HG03066 (cell line): Measurements from ENCODE around the gene PRR7.

ENCODE experiments used
- ATAC-seq: cut with Tn5 transposase; IDR thresholded peaks from one replicate; pipeline ENCODE4 v1.9.1; 2021; ENCODE audit warnings: low read depth; ENCODE audit not compliant: unreplicated experiment

The PRR7 gene

DNA sequence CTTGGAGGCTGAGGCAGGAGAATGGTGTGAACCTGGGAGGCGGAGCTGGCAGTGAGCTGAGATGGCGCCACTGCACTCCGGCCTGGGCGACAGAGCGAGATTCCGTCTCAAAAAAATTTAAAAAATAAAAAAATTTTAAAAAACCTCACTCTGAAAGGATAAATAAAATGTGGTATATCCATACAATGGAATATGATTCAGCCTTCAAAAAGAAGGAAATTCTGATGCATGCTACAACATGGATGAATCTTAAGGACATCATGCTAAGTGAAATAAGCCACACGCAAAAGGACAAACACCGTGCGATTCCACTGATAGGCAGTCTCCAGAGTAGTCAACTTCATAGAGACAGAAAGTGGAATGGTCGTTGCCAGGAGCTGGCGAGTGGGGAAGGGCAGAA lies 18.4 kb downstream of the PRR7 start:
- no peak for ATAC-seq

DNA sequence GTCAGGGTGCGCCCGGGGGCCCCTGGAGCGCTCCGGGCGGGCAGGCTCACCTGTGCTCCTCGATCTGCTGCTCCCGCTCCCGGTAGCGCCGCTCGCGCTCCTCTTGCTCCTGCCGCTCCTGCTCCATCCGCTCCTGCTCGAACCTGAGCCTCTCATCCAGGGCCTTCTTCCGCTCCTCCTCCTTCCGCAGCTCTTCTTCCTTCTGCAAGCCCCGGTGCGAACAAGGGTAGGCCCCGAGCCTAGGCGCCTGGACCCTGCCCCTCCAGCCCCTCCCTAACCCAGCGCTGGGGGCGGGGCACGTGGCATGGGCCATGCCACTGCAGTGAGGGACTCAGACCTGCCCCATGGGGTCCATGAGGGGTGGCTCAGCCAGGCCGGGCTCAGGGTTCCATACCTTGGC lies 20.2 kb downstream of the PRR7 start:
- ATAC-seq: no peak

DNA sequence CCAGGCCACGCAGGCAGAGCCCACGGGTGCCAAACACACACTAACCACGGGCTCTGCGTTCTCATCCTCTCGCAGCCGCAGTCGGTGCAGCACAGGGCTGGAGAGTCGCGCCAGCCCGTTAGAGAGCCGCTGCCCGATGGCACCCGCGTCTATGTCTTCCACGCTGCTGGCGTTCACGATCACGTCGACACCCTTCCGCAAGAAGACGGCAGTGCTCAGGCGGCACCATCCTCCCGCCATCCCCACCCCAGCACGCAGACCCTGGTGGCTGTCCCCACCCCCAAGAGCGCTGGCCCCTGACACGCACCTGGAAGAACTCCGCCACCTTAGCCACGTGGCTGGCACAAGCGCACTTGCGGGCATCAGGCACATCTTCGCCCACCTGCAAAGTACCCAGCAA lies 20.8 kb downstream of the PRR7 start:
- no peak for ATAC-seq

DNA sequence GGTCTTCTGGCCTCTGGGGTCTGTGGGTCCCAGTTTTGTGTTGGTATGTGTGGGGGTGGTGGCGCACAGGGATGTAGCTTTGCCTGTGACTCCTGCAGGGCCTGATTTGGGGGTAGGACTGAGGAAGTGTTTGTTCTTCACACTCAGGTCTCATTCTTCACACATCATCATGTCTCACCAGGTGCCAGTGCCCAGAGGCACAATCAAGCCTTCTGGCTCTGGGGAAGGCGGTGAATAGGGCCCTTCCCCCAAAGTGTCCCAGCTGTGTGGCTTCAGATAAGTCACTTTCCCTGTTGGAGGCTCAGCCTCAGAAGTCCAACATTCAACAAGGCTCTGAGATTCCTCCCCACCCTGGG lies 21.7 kb downstream of the PRR7 start:
- no peak for ATAC-seq

DNA sequence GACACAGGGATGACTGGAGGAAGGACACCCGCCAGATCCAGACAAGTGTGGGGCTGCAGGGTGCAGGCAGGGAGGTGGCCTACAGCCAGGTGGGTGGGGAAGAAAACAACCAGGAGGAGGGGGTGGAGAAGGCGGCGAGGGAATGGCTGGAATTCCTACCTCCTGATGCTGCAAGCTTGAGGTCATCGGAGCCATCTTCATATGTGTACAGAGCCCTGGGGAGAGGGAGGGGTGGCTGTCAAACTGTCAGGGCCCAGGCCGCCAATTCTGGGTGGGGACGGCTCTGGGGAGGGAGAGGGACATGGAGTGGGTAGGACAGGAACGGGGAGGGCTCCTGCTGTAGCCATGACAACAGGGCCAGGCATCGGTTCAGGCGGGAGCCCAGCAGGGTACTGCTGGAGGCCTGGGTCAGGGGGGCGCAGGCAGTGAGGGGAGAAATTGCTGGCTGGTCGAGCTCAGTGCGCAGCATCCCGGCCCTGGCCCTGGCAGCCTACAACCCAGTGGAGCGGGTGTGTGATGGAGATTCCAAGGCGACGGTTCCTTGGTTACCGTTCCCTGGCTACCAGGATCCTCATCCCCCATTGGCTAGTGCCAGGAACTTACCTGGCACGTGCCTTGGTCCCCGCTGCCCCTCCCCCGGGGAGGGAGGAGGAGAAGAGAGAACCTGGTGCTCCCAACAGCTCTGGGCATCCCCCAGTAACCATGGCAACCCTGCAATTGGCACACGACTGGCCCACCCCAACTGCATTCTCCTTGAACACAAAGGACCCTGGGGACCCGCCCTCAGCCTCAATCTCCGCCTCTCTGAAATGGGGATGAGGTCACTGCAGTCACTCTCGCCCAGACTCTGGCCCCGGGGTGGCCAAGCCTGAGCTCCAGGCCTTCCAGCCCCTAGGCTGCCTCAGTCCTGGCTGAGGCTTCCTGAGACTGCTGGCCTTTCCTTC lies 22.3 kb downstream of the PRR7 start:
- ATAC-seq: no peak

DNA sequence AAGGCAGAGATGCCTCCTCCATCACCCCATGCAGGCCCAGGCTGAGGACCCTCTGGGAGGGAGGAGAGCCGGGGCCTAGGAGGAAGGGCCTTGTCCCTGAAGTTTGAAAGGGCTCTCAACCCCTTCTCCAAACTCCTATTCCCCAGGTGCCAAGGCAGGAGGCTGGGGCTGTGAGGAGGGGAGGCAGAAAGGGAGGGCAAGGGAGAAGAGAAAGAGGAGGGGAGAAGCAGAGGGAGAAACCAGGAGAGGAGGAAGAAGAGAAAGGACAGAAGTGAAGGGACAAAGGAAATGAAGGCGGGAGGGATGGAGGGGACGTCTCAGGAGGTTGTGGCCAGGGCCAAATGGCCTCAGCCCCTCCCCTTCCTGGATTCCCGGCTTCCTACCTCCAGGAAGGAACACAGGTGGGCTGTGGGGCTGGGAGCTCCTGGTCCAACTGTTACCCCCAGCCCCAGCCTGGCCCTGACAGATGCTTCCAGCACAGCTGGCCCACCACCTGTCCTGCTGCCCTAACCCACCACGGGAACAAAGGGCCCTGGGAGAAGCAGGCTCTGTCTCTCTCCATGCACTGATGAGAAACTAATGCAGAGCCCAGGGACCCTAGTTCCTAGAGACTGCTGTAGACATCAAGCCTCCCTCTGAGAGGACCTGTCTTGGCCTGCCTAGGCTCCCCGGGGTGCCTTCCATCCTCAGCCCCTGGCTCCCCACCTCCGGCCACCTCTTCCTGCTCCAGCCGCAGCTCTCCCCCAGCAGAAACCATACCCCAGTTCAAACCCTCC lies 23.3 kb downstream of the PRR7 start:
- no peak for ATAC-seq

DNA sequence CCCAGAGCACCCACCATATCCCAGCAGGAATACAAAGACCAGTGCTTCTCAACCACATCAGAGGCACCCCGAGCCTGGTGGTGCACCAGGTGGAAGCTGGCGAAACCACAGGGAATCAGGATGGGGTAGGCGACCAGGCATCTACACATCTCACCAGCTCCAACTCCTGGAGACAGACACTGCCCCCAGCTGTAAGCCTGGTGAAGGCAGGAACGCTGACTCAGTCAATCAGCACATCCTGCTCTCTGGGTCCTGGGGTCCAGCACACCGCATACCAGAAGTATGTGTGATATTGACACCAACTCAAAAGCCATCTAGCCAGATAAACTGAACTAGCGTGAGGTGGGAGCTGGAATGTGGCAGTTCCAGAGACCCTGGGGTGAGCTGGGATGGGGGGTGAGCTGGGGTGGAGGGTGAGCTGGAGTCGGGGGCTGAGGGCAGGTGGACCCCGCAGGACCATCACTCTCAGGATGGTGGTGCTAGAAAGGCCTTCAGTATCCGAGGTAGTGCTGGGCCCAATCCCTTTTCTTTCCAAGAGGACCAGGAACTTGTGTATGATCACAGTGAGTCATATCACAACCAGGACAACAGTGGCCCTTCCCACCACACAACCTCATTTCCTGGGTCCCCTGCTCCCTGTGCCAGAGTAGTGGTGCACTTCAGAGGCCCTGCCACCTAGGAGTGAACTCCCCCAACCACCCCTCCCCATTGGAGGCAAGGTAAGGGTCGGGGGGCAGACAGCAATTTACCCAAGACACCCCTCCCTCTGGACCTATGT lies 24.3 kb downstream of the PRR7 start:
- no peak for ATAC-seq

DNA sequence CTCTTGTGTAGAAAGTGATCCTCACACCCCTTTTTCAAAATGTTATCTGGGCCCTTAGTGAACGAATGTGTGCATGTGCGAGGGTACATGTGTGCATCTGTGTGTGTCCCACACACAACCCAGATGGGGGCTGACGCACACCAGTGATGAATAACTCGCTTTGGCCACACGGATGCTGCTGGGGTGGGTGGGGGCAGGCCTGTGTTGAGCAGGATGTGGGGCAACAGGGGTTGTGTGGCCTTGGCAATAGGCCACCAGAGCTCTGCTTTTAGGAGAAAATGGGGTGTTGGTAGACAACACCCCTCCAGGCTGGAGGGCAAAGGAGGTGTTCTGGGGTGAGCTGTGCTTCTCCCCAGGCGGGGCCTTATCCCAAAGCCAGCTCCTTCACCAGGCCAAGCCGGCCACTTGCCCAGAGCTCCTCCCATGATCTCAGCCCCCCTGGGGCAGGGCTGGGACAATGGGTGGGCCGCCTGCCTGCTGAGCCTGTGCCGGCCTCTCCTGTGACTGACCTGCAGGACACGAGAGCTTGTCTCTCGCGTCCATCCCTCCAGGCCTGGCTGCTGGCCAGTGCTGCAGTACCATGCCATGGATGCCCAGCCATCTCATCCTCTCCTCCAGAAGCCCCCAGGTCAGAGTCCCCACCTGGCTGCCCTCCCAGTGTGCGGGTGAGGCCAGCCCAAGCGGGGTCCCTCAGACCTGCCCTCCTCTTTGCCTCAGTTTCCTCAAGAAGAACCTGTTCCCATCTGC lies 25.2 kb downstream of the PRR7 start:
- ATAC-seq: no peak

DNA sequence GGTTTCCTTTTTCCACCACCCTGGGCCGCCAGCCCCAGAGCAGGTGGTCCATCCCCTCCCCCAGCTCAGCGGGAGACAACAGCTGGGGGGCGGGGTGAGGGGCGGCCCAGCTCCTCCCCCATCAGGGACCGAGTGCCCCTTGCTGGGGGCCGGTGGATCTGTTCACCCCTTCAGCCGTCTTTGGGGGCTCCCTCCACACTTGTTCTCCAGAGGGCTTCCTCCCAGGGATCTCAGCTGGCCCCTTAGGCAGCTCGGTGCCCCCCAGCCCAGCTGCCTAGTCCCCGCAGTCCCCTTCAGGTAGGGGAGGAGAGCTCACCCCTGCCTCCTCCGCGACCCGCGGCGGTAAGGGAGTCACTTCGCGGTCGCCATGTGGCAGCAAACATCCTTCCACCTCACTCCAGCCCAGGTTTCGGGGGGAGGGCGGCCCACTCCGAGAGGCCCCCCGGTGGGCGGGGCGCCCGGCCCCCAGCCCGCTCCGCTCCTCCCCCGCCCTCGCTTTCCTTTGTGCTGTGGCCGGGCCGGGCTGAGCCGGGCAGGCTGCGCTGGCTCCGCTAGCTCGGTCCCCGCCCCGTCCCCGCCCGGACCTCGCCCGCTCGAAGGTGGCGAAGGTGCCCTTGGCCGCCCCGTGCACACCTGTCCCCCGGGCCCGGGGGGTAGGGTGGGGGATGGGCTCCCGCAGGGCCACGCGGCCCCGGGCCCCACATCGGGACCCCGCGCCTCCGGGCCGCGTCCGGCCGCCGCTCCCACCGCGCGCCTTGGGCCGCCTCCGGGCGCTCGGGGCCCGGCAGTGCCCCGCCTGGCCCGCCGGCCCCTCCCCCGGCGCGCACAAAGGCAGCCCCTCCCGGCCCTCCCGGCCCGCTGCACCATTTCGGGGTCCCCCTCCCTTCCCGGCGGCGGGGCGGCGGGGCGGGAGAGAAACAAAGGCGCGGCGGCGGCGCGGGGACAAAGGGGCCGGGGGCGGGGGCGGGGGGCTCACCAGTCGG lies 26.1 kb downstream of the PRR7 start:
- ATAC-seq: no peak

DNA sequence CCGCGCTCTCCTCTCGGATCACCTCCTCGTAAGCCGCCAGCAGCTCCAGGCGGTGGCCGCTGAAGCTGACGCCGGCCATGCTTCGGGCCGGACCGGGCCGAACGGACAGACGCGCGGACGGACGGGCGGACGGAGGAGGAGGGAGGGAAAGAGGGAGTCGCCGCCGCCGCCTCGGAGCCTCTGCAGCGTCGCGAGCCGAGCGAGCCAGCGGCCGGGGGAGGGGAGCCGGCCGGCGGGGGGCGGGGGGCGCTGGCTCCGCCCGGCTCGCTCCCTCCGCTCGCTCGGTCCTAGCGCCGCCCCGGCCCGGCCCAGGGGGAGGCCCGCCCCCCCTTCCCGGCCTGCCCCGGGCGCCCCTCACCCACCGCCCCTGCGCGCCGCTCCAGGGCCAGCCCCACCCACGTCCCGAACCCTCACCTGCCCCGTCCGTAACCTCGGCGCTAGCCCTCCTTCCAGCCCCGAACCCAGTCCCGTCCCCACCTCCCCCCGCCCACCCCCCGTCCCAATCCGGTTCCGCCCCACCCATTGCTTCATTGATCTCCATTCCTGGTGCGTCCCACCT lies 26.9 kb downstream of the PRR7 start, which contains the start of gene DBN1:
DBN1 (minus strand) TSS at position 192 of the 559 bp plus-strand sequence; CDS start at position 79, 113 bp downstream.
- no peak for ATAC-seq

DNA sequence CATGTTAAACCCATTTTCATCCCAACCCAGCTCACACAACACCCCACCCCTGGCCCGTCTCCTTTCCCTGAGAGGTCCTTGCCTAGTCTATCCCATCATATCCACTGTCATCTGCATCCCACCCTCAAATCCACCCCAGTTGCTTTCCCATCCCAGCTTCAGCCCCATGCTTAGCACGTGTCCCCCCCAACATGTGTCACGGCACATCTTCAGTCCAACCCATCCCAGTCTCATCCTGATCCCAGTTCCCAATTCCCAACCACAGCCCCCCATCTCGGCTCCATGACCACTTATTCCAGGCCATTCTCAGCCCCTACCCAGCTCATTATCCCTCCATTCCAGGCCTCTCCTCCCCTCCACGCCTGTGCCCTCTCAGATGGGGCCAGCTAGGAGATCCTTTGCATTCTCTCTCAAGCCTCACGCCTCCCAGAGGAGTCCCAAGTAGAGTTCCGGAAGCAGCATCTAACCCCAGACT lies 27.4 kb downstream of the PRR7 start:
- ATAC-seq: no peak

DNA sequence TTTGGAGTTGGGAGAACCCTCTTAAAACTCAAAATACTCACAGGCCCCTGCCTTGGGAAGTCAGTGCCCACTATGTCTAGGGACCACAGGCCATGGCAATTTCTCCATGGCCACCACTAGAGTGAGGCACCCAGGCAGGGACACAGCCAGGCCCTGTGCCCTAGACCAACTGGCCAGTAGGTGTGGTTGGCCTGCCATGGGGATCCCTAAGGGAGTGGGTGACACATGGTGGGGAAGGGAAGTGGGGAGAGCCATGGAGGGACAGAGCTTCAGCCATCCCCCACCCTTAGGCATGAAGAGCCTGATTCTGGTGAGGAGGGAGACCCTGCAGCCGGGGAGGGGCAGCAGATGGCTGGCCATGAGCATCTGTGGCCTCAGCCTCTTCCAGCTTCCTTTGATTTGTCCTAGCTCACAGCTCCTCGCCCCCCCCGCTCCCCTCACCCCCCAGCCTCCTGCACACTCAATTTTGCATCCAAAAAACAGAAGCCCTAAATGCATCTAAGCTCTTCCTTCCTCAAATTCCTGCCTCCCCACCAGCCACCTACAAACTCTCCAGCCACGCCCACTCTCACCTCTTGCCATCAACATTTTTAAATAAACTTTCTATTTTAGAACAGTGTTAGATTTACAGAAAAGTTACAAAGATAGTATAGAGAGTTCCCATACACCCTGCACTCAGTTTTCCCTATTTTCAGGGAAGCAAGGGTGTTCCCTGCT lies 28.4 kb downstream of the PRR7 start:
- no peak for ATAC-seq

DNA sequence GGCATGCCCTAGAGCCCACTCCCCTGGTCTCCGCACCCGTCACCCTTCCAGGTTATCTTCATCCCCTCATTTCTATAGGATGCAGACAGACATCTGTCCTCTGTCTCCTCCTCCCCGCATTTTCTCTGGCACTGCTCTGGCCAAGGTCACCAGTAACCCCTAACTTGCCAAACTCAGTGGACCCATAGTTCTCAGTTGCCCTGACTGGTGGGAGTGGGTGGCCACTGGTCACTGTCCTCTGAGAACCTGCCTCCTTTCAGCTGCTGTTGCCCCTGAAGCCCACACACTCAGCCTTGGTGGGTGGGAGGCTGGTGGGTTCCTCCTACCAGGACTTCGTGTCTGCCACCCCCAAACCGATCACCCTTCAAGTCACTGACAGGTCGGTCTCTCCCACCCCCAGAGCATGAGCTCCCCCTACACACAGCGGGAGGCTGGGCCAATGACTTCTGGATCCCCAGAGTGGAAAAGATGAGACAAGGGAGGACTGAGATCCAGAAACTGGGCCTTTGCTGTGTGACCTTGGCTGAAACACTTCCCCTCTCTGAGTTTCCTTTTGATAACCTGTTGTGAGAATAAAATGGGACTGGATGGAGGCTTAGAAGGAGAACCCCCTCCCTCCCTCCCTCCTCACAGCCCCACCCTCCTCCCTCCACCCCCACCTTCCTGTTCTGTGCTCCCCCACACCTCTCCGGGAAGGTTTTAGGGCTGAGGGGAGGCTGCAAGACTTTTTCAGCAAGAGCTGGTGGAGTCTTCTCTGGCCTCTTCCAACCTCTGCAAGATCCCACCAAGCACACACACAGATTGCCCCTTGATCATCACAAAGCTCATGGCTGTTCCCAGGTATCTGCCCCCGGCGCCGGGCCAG lies 29.2 kb downstream of the PRR7 start:
- ATAC-seq: no peak

DNA sequence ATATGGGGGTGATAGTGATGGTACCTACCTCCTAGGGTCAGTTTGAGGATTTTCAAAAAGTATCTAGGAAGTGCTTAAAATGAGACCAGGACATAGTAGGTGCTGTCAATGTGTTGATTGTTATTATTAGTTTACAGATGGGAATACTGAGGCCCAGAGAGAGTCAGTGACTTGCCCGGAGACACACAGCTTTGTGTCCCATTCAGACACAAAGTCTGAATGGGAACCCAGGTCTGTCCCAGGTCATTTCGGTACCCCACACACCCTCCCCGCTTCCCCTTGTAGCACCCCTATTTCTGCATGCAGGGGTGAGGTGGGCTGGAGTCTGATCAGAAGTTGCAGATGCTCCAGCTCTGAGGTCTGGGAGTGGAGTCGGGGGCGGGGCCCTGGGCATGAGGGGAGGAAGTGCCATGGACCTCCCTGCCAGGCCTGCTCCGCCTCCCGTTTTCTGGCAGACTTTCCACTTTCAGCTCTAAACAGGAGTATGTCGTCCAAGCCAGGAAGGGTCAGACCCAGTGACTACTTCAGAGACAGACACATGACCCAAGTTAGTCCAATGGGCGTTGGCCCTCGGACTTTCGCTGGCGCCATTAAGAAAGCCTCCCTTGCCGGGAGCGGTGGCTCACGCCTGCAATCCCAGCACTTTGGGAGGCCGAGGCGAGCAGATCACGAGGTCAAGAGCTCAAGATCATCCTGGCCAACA lies 30.1 kb downstream of the PRR7 start:
- ATAC-seq: no peak

DNA sequence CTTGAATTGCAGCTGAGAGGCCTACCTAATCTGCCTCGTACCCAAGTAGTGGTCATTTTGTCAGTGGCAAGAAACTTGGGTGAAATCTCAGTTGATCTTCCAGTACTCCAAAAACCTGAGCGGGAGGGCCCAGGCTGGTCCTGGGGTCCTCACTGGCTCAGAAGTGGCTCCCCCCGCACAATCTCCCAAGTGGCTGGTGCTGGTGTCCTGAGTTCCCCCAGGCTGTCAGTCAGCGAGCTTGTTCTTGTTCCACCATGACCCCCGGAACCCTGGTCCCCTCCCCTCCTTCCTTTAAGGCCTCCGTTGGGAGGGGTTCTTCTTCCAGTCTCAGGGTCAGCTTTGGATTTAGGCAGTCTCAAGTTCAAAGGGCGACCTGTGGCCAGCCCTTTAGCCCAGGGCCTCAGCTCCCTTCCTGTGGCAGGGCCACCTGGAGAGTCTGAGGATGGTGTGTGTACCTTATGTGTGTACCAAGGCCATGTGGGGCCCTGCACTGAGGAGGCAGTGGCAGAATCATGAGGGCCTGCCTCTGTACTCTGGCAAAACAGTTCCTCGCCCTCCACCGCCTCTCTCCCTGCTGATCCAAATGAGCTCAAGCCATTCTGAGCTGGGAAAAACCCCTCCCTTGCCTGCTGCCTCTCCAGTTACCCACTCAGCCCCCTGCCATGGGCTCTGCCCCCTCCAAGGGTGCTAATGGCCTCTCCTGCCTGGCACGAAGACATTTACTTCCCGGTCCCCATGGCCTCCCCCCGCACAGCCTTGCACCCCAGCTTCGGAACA lies 31.3 kb downstream of the PRR7 start:
- no peak for ATAC-seq
